Bronchial epithelial cell (primary cell): ENCODE data around the gene REPS2. TPM values are rescaled to one million over a fixed set of nuclear protein-coding genes. Genes with fewer than 3 reads are reported as not detected.

Experiments
- DNase-seq: peaks from one replicate; pipeline ENCODE4 v3.0.0-alpha.2; 2010; ENCODE audit warnings: low read depth
- FAIRE-seq: peaks from 2 replicates; lab custom pipeline; 2011; peaks lifted over from hg19 to GRCh38; lab: Jason Lieb, UNC
- H3K27me3 ChIP-seq: 2 replicates; pipeline ENCODE4 v1.5.1; 2011; ENCODE audit warnings: low read length; ENCODE audit not compliant: control insufficient read depth, insufficient read depth
- H3K36me3 ChIP-seq: 2 replicates; pipeline ENCODE4 v1.5.1; 2011; ENCODE audit warnings: low read length; ENCODE audit not compliant: control insufficient read depth, insufficient read depth
- H3K4me3 ChIP-seq: 2 replicates; pipeline ENCODE4 v1.5.1; 2011; ENCODE audit warnings: mild to moderate bottlenecking, low read depth, low read length, control low read depth
- total RNA-seq: library from RNA; depleted of rRNA; stranded (reverse); fragments of >200 nt; gene quantifications from 2 replicates; pipeline ENCODE4 v1.2.1, GENCODE V29; 2014
- TF ChIP-seq, protein P1 (sequence below): IDR thresholded peaks from 2 replicates; pipeline ENCODE4 v1.5.1; 2011; ENCODE audit warnings: mild to moderate bottlenecking, moderate library complexity, low read length, control low read depth, inconsistent platforms; ENCODE audit not compliant: insufficient read depth, severe bottlenecking

Gene REPS2
- total RNA-seq, 1 donor from 2014 or later, result 0.79 TPM

DNA sequence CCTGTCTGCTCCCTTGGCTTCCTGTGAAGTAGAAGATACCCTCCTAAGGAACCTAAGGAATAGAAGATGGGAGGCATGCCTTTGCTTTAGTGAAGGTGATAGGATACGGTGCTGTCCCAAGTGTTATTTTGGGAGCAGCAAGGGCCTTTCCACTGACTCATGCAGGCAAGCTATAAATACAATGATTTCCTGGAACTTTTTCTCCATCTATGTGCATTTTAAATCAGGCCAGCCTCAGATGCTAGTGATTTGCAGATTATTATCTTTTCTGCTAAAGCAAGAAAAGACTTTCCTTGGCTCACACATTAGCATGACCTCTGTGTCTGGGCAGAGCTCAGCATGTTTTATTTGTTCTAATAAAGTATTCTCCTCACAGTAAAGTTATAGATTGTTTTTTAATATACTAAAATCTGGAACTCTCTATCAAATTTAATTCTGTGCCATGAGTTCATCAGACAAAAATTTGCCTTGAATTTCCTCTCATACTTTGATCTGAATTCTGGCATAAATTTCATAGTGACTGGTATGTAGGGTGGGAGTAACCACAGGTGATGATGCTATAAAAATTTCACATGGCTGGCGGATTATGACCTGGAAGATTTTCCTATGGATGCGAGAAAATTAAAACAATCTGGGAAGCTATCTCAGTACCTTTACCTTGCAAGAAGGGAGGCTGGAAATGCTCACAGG lies 131.7 kb downstream of the REPS2 start:
- DNase-seq (peak; percentile 22), FAIRE-seq (no peak)
- Histone ChIP-seq H3K4me3 (no peak overlapping the region), H3K36me3 (no peaks in the 10 kb centered on the region), H3K27me3 (no peaks in the 10 kb centered on the region)
- TF ChIP-seq, protein P1, sequence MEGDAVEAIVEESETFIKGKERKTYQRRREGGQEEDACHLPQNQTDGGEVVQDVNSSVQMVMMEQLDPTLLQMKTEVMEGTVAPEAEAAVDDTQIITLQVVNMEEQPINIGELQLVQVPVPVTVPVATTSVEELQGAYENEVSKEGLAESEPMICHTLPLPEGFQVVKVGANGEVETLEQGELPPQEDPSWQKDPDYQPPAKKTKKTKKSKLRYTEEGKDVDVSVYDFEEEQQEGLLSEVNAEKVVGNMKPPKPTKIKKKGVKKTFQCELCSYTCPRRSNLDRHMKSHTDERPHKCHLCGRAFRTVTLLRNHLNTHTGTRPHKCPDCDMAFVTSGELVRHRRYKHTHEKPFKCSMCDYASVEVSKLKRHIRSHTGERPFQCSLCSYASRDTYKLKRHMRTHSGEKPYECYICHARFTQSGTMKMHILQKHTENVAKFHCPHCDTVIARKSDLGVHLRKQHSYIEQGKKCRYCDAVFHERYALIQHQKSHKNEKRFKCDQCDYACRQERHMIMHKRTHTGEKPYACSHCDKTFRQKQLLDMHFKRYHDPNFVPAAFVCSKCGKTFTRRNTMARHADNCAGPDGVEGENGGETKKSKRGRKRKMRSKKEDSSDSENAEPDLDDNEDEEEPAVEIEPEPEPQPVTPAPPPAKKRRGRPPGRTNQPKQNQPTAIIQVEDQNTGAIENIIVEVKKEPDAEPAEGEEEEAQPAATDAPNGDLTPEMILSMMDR, result no peak

DNA sequence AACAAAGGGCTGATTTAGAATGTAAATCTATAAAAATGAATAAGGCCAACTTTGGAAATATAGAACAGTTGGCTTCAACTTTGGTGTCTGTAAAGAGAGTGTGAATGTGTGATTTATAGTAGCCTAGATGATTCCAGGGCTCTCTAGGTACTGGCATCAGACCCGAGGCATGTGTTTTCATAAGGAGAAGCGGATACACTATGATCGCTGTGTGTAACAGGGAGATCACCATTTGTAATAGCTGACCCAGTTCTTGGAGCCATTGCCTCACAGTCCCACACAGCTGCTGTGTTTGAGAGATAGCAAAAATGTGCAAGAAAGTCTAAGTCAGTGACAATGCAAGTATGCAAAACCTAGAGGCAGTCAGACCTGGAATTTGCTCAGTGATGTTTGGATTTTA lies 135.1 kb downstream of the REPS2 start:
- H3K4me3 ChIP-seq, result no peak overlapping the region
- no peaks in the 10 kb centered on the region for H3K27me3 ChIP-seq
- FAIRE-seq (no peak), DNase-seq (no peak)
- H3K36me3 ChIP-seq, result no peaks in the 10 kb centered on the region
- TF ChIP-seq, protein P1, result no peak

DNA sequence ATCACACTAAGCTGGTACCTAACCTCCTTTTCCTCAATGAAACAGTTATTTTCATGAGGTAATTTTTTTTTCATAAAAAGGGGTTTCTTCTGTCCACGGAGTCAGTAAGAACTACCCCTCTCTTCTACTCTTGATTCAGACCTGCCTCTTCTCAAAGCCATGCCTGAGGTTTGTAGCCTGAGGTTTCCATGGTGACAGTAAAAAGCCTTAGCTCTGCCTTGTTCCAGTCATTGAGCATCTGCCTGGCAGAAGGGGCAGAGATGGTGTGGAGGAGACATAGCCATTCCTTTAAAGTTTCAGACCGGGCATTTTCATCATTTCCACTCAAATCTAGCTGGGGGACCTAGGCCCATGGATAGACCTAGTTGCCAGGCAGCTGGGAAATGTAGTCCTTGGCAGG lies 135.5 kb downstream of the REPS2 start:
- H3K27me3 ChIP-seq, result no peaks in the 10 kb centered on the region
- FAIRE-seq (no peak), DNase-seq (no peak)
- TF ChIP-seq, protein P1, result no peak
- no peaks in the 10 kb centered on the region for H3K36me3 ChIP-seq
- no peak overlapping the region for H3K4me3 ChIP-seq

DNA sequence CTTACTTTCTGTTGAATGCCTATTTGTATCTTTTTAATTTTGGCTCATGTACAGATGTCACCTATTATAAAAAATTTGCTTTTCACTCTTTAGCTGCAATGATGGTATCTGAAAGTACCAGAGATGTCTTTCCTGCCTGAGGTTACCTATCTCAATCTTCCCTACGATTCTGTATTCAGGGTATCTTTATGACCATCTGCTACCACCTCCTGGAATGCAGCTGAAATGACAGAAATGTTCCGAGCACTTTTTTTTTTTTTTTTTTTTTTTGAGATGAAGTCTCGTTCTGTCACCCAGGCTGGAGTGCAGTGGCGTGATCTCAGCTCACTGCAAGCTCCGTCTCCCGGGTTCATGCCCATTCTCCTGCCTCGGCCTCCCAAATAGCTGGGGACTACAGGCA lies 136.4 kb downstream of the REPS2 start:
- FAIRE-seq, result no peak

DNA sequence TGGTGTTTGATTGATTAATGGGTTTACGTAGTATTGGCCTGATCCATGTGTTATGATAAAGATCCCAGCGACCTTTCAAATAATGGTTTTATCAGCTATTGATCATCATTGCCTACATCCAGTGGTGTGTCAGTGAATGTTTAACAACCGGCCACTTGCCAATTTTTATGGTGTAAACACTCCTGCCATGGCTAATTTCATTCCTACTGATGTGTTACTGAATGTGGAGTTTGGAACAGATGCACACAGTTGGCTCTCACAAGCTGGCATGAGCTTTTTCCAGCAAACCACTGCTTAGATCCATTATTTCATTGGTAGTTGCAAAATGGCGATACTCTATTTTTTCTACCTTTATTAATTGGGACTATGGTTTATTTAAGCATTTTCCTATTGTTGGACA lies 139.9 kb downstream of the REPS2 start:
- FAIRE-seq (no peak), DNase-seq (no peak)
- TF ChIP-seq, protein P1, result no peak
- H3K36me3 ChIP-seq, result no peaks in the 10 kb centered on the region
- H3K27me3 ChIP-seq, result no peaks in the 10 kb centered on the region
- H3K4me3 ChIP-seq, result no peak overlapping the region

More for the DNA sequence above, 136.4 kb downstream of the REPS2 start:
- no peak overlapping the region for H3K4me3 ChIP-seq
- H3K36me3 ChIP-seq, result no peaks in the 10 kb centered on the region
- TF ChIP-seq, protein P1, result no peak
- no peaks in the 10 kb centered on the region for H3K27me3 ChIP-seq
- peak; percentile 30 for DNase-seq

DNA sequence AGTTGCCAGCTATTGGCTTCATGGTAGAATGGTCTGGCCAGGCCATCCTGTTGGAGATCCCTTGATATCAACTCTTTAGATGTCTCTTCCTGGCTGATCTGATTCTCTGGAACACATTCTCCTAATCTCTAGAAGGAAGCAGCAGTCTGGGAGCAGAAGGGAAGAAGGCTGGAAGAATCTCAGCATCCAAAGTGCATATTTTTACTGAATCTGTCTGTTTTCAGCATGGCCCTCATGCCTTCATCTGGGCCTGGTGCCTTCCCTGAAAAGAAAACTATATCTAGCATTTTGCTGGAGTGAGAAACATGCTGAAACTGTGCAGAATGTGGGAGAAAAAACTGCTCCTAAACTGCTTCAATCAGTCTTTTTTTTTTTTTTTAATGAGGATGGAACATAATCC lies 148.7 kb downstream of the REPS2 start:
- DNase-seq, result no peak
- Histone ChIP-seq H3K4me3 (no peak overlapping the region), H3K27me3 (no peaks in the 10 kb centered on the region), H3K36me3 (no peaks in the 10 kb centered on the region)
- FAIRE-seq, result no peak
- TF ChIP-seq, protein P1, result no peak
